ENCODE measurements around the gene IL1R1. TPM values are rescaled to one million over a fixed set of nuclear protein-coding genes. Genes with fewer than 3 reads are reported as not detected.

The IL1R1 gene
- total RNA-seq, 1 donor: 89.8 TPM

DNA sequence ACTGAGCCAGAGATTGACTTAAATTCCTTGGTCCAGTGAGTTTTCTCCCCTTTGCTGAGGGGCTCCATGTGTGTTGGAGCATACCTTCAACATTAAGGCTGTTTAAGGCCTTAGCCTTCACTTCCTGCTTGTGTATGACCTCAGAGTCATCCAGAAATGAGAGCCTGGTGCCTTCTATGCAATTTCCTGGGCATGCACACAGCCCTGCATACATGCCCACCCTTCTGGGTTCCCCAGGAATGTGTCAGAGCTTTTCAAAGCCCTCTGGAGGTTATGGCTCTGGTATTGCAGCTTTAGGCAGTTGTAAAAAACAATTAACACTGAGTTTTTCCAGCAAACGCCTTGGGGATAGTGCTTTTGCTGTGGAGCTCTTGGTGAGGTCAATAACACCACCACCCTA, 16.7 kb downstream of the IL1R1 start:
- Histone ChIP-seq H3K4me1 (ENCODE audit: insufficient read depth, low read length) (peaks cover 4% of the 10 kb centered on the region), H3K27ac (ENCODE audit: low read depth, low read length) (peak overlapping the region; percentile 30), H4K20me1 (ENCODE audit: insufficient read depth, low read length) (peaks cover 6% of the 10 kb centered on the region), H3K4me2 (ENCODE audit: insufficient read depth, low read length) (no peak overlapping the region), H3K9me3 (ENCODE audit: low read depth, low read length) (no peaks in the 10 kb centered on the region), H3K79me2 (ENCODE audit: insufficient read depth, low read length) (peaks cover 19% of the 10 kb centered on the region), H3K4me3 (ENCODE audit: insufficient read depth, low read length) (no peak overlapping the region), H3K27me3 (ENCODE audit: insufficient read depth, low read length) (no peaks in the 10 kb centered on the region), H3K36me3 (ENCODE audit: insufficient read depth, low read length) (peaks cover 37% of the 10 kb centered on the region), H2AFZ (ENCODE audit: low read length) (no peak overlapping the region)
- no peak for DNase-seq (ENCODE audit: insufficient read length, low spot score, missing footprints)
- TF ChIP-seq, protein P1, sequence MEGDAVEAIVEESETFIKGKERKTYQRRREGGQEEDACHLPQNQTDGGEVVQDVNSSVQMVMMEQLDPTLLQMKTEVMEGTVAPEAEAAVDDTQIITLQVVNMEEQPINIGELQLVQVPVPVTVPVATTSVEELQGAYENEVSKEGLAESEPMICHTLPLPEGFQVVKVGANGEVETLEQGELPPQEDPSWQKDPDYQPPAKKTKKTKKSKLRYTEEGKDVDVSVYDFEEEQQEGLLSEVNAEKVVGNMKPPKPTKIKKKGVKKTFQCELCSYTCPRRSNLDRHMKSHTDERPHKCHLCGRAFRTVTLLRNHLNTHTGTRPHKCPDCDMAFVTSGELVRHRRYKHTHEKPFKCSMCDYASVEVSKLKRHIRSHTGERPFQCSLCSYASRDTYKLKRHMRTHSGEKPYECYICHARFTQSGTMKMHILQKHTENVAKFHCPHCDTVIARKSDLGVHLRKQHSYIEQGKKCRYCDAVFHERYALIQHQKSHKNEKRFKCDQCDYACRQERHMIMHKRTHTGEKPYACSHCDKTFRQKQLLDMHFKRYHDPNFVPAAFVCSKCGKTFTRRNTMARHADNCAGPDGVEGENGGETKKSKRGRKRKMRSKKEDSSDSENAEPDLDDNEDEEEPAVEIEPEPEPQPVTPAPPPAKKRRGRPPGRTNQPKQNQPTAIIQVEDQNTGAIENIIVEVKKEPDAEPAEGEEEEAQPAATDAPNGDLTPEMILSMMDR (IDR thresholded peaks at IDR 0.05; ENCODE audit: extremely low read depth, low read depth, low read length): peak; percentile 27

DNA sequence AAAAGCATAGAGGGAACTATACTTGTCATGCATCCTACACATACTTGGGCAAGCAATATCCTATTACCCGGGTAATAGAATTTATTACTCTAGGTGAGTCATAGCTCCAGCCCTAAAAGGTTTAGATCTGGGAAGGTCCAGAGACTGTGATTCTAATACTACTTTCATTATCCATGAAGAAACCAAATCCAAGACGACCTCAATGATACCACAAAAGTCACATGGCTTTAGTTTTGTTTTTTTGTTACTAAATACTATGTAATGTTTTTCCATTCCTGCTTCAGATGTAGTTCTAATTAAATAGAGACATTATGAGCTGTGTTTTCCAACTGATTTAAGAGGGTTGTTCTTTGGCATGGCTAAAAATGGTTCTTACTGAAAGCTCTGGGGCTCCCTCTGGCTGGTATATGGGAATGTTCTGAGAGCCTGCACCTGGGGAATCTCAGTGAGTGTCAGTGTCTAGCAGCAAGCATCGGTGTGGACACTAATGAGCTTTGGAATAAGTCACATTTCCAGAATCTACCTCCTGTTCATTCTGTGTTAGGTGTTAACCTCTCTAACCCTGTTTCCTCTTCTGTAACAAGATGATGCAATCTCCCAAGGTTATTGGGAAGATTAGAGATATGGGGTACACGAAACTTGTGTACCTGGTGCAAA, 23.8 kb downstream of the IL1R1 start:
- H3K9me3 ChIP-seq (ENCODE audit: low read depth, low read length): no peaks in the 10 kb centered on the region
- peak overlapping the region; percentile 70 for H3K27ac ChIP-seq (ENCODE audit: low read depth, low read length)
- TF ChIP-seq, protein P1 (IDR thresholded peaks at IDR 0.05; ENCODE audit: extremely low read depth, low read depth, low read length): peak; percentile 83
- H3K79me2 ChIP-seq (ENCODE audit: insufficient read depth, low read length): peaks cover 9% of the 10 kb centered on the region
- H2AFZ ChIP-seq (ENCODE audit: low read length): no peak overlapping the region
- H3K4me2 ChIP-seq (ENCODE audit: insufficient read depth, low read length): peak overlapping the region; percentile 40
- peaks cover 33% of the 10 kb centered on the region for H3K36me3 ChIP-seq (ENCODE audit: insufficient read depth, low read length)
- no peak for DNase-seq (ENCODE audit: insufficient read length, low spot score, missing footprints)
- no peaks in the 10 kb centered on the region for H4K20me1 ChIP-seq (ENCODE audit: insufficient read depth, low read length)
- no peaks in the 10 kb centered on the region for H3K27me3 ChIP-seq (ENCODE audit: insufficient read depth, low read length)
- H3K4me3 ChIP-seq (ENCODE audit: insufficient read depth, low read length): no peak overlapping the region
- H3K4me1 ChIP-seq (ENCODE audit: insufficient read depth, low read length): peaks cover 8% of the 10 kb centered on the region

DNA sequence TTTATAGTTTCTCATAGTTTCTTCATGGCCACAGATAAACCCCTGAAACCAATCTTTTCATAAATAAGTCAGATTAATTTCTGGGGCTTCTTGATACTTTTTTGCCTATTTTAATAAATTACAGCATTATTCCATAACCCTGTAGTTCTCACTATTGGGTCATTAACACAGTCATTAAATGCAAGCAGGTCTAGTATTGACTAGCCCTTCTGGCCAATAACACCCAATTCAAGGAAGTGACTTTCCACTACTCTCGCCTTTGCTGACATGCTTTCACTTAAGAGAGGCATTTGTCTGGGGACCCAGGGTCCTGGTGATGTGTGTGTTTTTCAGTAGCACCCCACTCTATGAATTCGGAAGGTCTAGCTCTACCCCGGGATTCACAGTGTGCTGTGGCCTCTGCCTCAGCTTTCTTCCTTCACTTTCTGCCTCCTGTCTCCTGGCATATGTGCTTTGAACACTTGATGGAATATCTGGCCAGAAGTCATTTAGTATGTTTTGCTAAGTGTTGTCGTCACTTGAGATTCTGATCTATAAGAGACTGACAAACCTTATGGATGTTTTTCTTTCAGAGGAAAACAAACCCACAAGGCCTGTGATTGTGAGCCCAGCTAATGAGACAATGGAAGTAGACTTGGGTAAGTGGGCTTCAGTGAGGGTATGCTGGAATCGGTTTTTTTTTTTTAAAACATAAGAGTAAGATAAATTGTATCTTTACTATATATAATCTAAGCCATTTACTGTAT, 25.7 kb downstream of the IL1R1 start:
- H3K4me2 ChIP-seq (ENCODE audit: insufficient read depth, low read length): no peak overlapping the region
- H3K27me3 ChIP-seq (ENCODE audit: insufficient read depth, low read length): no peaks in the 10 kb centered on the region
- peaks cover 8% of the 10 kb centered on the region for H3K4me1 ChIP-seq (ENCODE audit: insufficient read depth, low read length)
- no peak overlapping the region for H3K4me3 ChIP-seq (ENCODE audit: insufficient read depth, low read length)
- no peak overlapping the region for H2AFZ ChIP-seq (ENCODE audit: low read length)
- TF ChIP-seq, protein P1 (IDR thresholded peaks at IDR 0.05; ENCODE audit: extremely low read depth, low read depth, low read length): no peak
- peaks cover 51% of the 10 kb centered on the region for H3K36me3 ChIP-seq (ENCODE audit: insufficient read depth, low read length)
- H3K9me3 ChIP-seq (ENCODE audit: low read depth, low read length): no peaks in the 10 kb centered on the region
- H3K79me2 ChIP-seq (ENCODE audit: insufficient read depth, low read length): peaks cover 7% of the 10 kb centered on the region
- DNase-seq (ENCODE audit: insufficient read length, low spot score, missing footprints): no peak
- no peaks in the 10 kb centered on the region for H4K20me1 ChIP-seq (ENCODE audit: insufficient read depth, low read length)
- H3K27ac ChIP-seq (ENCODE audit: low read depth, low read length): no peak overlapping the region

DNA sequence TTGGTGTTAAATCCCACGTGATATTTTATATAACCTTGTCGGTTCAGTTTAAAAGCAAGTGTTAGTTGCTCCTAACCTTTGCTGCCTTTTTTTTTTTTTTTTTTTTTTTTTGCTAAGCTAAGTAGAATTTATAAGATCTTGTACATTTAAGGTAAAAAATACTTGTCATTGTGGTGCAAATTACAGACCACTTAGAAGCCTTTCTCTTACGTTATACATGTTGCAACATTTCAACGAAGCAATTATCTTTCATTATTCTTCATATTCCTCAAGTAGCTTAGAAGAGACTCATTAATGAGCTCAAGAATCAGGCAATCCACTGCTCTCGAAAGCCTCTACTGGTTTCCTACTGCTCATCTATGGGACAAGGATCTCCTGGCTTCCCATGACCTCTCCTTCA, 29.4 kb downstream of the IL1R1 start:
- Histone ChIP-seq H3K27me3 (ENCODE audit: insufficient read depth, low read length) (no peaks in the 10 kb centered on the region), H3K79me2 (ENCODE audit: insufficient read depth, low read length) (no peaks in the 10 kb centered on the region), H3K4me1 (ENCODE audit: insufficient read depth, low read length) (no peaks in the 10 kb centered on the region), H4K20me1 (ENCODE audit: insufficient read depth, low read length) (no peaks in the 10 kb centered on the region), H3K4me2 (ENCODE audit: insufficient read depth, low read length) (no peak overlapping the region), H3K9me3 (ENCODE audit: low read depth, low read length) (no peaks in the 10 kb centered on the region), H3K4me3 (ENCODE audit: insufficient read depth, low read length) (no peak overlapping the region), H3K36me3 (ENCODE audit: insufficient read depth, low read length) (peaks cover 80% of the 10 kb centered on the region), H2AFZ (ENCODE audit: low read length) (no peak overlapping the region), H3K27ac (ENCODE audit: low read depth, low read length) (no peak overlapping the region)
- TF ChIP-seq, protein P1 (IDR thresholded peaks at IDR 0.05; ENCODE audit: extremely low read depth, low read depth, low read length): no peak
- DNase-seq (ENCODE audit: insufficient read length, low spot score, missing footprints): no peak

Measured in osteoblast (primary cell).